22Rv1 (cell line): ENCODE data around the gene RRM2.

Experiments used
- H3K27ac ChIP-seq: fragments of 450-650 bp; 2 replicates; pipeline ENCODE4 v1.5.1; 2017
- CTCF ChIP-seq: fragments of 450-650 bp; IDR thresholded peaks from 2 replicates; pipeline ENCODE4 v1.5.1; 2017; ENCODE audit warnings: mild to moderate bottlenecking
- ZFX ChIP-seq: fragments of 450-650 bp; IDR thresholded peaks from 2 replicates; pipeline ENCODE4 v1.6.1; 2017; ENCODE audit warnings: antibody characterized with exemption, borderline replicate concordance

RRM2 gene

GRCh38 chr2:10160203-10160955 lies 37.8 kb downstream of the RRM2 start:
- no peak for TF ChIP-seq CTCF
- no peak for TF ChIP-seq ZFX

GRCh38 chr2:10161206-10161931 lies 38.8 kb downstream of the RRM2 start:
- TF ChIP-seq ZFX = no peak
- no peak for TF ChIP-seq CTCF
- no peak overlapping the region for H3K27ac ChIP-seq

More at GRCh38 chr2:10160203-10160955, 37.8 kb downstream of the RRM2 start:
- no peak overlapping the region for H3K27ac ChIP-seq

GRCh38 chr2:10161961-10162441 lies 39.5 kb downstream of the RRM2 start:
- H3K27ac ChIP-seq = no peak overlapping the region
- no peak for TF ChIP-seq CTCF

- TF ChIP-seq CTCF = no peak
- no peak for TF ChIP-seq ZFX
- H3K27ac ChIP-seq = no peak overlapping the region
Measured at GRCh38 chr2:10162586-10163497, 40.3 kb downstream of the RRM2 start.

- no peak overlapping the region for H3K27ac ChIP-seq
- TF ChIP-seq ZFX (no peak), CTCF (no peak; the same call in 1 of the 2 replicates)
Measured at GRCh38 chr2:10163498-10164486, 41.3 kb downstream of the RRM2 start.

GRCh38 chr2:10164601-10165000 lies 42.1 kb downstream of the RRM2 start:
- no peak for TF ChIP-seq ZFX
- no peak for TF ChIP-seq CTCF
- H3K27ac ChIP-seq = no peak overlapping the region
